ENCODE results near the gene LRRN3. TPM values are rescaled to one million over a fixed set of nuclear protein-coding genes. Genes with fewer than 3 reads are reported as not detected.

Gene LRRN3
- total and polyA plus RNA-seq, 10 of the 15 experiments (the other 5 are each of a cell fraction or from before 2014, with no cell fraction given): 0.02 to 0.24 (median 0.11) TPM; not detected in 3

DNA sequence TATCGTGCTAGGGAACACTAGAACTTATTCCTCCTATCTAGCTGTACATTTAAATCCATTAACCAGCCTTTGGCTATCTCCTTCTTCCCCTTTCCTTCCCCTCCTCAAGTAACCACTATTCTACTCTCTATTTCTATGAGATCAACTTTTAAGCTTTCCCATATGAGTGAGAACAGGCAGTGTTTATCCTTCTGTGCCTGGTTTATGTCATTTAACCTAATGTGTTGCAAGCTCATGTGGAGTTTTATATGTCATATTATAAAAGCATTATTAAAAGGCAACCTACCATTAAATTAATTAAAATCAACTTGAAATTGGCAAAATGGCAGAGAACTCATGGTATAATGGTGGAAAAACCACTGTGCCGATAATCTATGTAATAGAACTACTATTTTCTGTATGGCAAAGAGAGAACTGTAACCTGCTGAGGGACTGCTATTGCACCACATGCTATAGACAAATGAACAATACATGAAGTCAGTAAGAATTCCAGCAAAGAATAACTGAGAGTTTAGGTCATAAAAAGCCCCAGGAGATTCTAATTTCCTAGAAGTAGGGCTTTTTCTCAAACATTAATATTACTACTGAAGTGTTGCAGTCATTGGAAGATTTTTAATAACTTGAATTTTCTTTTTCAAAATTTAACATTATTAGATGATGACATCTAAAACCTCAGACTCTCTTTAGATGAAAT lies 81.8 kb downstream of the LRRN3 start:
- 35% methylated on average over 2 of the region's 2 CpGs for WGBS (ENCODE audit: insufficient coverage, insufficient replicate concordance, low lambda C conversion rate, missing lambda C conversion rate)

More for the DNA sequence above, 81.8 kb downstream of the LRRN3 start:
- ATAC-seq (no peak), FAIRE-seq (no peak), DNase-seq (ENCODE audit: low read depth, low spot score) (no peak)
- Histone ChIP-seq H2AFZ (ENCODE audit: control insufficient read depth, low read depth, low read length) (no peak overlapping the region), H3K4me3 (no peak overlapping the region), H3K79me2 (ENCODE audit: control insufficient read depth, insufficient read depth, low read length) (no peaks in the 10 kb centered on the region), H3K36me3 (ENCODE audit: control insufficient read depth in 2 of 2, insufficient read depth in 2 of 2, low read length in 1 of 2) (no peaks in the 10 kb centered on the region), H3K27me3 (replicated peaks in 1 of 2; ENCODE audit: control insufficient read depth in 2 of 2, insufficient read depth in 2 of 2, low read length in 1 of 2) (no peaks in the 10 kb centered on the region), H3K27ac (ENCODE audit: control insufficient read depth, insufficient read depth) (no peak overlapping the region), H3K4me1 (ENCODE audit: control insufficient read depth, insufficient read depth, low read length) (no peaks in the 10 kb centered on the region), H3K4me2 (ENCODE audit: control insufficient read depth, insufficient read depth) (no peak overlapping the region), H3K9me3 (replicated peaks; ENCODE audit: control insufficient read depth, insufficient read depth, low read length) (no peaks in the 10 kb centered on the region), H3K9ac (ENCODE audit: control insufficient read depth, insufficient read depth, low read length) (no peak overlapping the region), H4K20me1 (ENCODE audit: control insufficient read depth, insufficient read depth) (no peaks in the 10 kb centered on the region)
- CTCF ChIA-PET: interaction anchor here (1.0 to 1.1 kb wide), 2 partner anchors 12 to 85 kb away, joined by 3 read pairs; no protein-coding TSS in a partner anchor
- SMC1A ChIA-PET (ENCODE audit: uncharacterized antibody, unreplicated experiment): interaction anchor here (1.3 kb wide), 1 partner anchor 11 kb away, joined by 4 read pairs; no protein-coding TSS in a partner anchor
- no peak for TF ChIP-seq RBBP5 (conservative IDR thresholded peaks at IDR 0.05)
- TF ChIP-seq POLR2A (IDR thresholded peaks at IDR 0.05; ENCODE audit: low read depth, low read length): no peak
- no peak for TF ChIP-seq EZH2 (IDR thresholded peaks at IDR 0.05; ENCODE audit: borderline replicate concordance, control insufficient read depth, low read depth, low read length)
- no peak for TF ChIP-seq JUNB (IDR thresholded peaks at IDR 0.05)
- no peak for TF ChIP-seq SMC3 (IDR thresholded peaks at IDR 0.05; ENCODE audit: borderline replicate concordance, low read length)
- TF ChIP-seq, protein P1, sequence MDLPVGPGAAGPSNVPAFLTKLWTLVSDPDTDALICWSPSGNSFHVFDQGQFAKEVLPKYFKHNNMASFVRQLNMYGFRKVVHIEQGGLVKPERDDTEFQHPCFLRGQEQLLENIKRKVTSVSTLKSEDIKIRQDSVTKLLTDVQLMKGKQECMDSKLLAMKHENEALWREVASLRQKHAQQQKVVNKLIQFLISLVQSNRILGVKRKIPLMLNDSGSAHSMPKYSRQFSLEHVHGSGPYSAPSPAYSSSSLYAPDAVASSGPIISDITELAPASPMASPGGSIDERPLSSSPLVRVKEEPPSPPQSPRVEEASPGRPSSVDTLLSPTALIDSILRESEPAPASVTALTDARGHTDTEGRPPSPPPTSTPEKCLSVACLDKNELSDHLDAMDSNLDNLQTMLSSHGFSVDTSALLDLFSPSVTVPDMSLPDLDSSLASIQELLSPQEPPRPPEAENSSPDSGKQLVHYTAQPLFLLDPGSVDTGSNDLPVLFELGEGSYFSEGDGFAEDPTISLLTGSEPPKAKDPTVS (IDR thresholded peaks at IDR 0.05; ENCODE audit: low read depth, low read length): no peak
- no peak for TF ChIP-seq YBX1 (IDR thresholded peaks at IDR 0.05)
- TF ChIP-seq ZBED1 (IDR thresholded peaks at IDR 0.05; ENCODE audit: borderline replicate concordance): no peak
- RAD21 ChIA-PET (ENCODE audit: unreplicated experiment): no interaction called here
- POLR2A ChIA-PET: no interaction called here
- in situ Hi-C loops (cut with MboI): no loop called here
- no TSS peak for BruUV-seq (replicated peaks)
- intact Hi-C loops (cut with micrococcal nuclease; ENCODE audit: unreplicated experiment): no loop called here

Measured in GM12878 (cell line).